ENCODE measurements around the gene ANXA1. TPM values are rescaled to one million over a fixed set of nuclear protein-coding genes. Genes with fewer than 3 reads are reported as not detected.

The ANXA1 gene
- total and polyA plus RNA-seq, 4 donors: 4.8 to 28.6 (median 14.5) TPM

DNA sequence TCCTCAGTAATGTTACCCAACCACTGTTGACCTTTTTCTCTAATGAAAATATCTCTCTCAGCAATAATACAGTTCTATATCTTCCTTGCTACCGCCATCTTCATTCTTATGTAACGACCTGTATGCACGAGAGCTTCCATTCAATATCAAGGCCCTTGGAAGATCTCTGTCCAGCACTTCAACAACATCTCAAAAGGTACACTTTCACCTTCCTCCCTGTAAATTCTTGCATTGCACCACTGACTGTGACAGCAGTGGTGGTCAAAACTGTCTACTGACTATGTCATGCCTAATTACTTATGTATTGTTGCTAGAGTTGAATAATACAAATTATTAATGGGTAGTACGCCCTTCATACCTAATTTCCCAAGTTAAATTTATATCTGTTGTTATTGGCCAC lies 53.3 kb downstream of the ANXA1 start (continued):
- TF ChIP-seq, protein P1, sequence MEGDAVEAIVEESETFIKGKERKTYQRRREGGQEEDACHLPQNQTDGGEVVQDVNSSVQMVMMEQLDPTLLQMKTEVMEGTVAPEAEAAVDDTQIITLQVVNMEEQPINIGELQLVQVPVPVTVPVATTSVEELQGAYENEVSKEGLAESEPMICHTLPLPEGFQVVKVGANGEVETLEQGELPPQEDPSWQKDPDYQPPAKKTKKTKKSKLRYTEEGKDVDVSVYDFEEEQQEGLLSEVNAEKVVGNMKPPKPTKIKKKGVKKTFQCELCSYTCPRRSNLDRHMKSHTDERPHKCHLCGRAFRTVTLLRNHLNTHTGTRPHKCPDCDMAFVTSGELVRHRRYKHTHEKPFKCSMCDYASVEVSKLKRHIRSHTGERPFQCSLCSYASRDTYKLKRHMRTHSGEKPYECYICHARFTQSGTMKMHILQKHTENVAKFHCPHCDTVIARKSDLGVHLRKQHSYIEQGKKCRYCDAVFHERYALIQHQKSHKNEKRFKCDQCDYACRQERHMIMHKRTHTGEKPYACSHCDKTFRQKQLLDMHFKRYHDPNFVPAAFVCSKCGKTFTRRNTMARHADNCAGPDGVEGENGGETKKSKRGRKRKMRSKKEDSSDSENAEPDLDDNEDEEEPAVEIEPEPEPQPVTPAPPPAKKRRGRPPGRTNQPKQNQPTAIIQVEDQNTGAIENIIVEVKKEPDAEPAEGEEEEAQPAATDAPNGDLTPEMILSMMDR (IDR thresholded peaks at IDR 0.05; ENCODE audit: low read depth, low read length, missing input control): no peak

DNA sequence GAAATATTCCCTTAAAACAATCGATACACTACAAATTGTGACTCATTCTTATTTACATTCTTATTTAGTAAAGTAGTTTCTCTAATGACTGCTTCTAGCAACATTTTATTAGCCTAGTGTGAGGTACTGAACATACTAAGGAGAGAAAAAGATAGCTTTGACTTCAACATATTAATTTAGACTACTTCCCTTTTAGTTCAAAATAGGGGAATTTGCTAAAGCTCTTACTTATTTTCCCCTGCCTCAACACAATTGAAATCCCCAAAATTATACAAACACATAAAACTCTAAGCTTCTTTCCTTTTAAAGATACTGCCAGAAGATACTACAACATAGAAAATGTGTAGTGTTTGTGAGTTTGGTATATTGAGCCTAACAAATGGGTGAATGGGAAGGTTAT lies 55.2 kb downstream of the ANXA1 start:
- DNase-seq (ENCODE audit: low spot score): no peak
- Histone ChIP-seq H3K9ac (ENCODE audit: low read depth in 1 of 2, low read length in 2 of 2) (no peak overlapping the region), H3K27me3 (ENCODE audit: control insufficient read depth in 4 of 4, insufficient read depth in 4 of 4, low read length in 3 of 4) (no peaks in the 10 kb centered on the region), H3K36me3 (ENCODE audit: control insufficient read depth in 4 of 4, insufficient read depth in 3 of 4, low read depth in 1 of 4, low read length in 3 of 4) (no peaks in the 10 kb centered on the region), H3K4me3 (ENCODE audit: low read depth in 1 of 3, low read length in 3 of 3) (no peak overlapping the region), H3K27ac (ENCODE audit: low read depth in 1 of 2, low read length in 2 of 2) (no peak overlapping the region), H3K4me1 (ENCODE audit: control insufficient read depth in 4 of 4, insufficient read depth in 4 of 4, low read length in 3 of 4) (no peaks in the 10 kb centered on the region), H3K9me3 (ENCODE audit: control insufficient read depth in 4 of 4, low read length in 3 of 4) (no peaks in the 10 kb centered on the region)
- WGBS: 76% methylated on average over 1 of the region's 1 CpG
- TF ChIP-seq FOXA2 (IDR thresholded peaks at IDR 0.05) (no peak), HNF4G (IDR thresholded peaks at IDR 0.05) (no peak), TAF1 (conservative IDR thresholded peaks at IDR 0.05) (no peak), YY1 (IDR thresholded peaks at IDR 0.05) (no peak), EGR1 (IDR thresholded peaks at IDR 0.05; ENCODE audit: low read depth in 2 of 2) (no peak), RAD21 (IDR thresholded peaks at IDR 0.05) (no peak), RXRA (IDR thresholded peaks at IDR 0.05) (no peak), HNF4A (conservative IDR thresholded peaks at IDR 0.05) (no peak)
- TF ChIP-seq, protein P2, sequence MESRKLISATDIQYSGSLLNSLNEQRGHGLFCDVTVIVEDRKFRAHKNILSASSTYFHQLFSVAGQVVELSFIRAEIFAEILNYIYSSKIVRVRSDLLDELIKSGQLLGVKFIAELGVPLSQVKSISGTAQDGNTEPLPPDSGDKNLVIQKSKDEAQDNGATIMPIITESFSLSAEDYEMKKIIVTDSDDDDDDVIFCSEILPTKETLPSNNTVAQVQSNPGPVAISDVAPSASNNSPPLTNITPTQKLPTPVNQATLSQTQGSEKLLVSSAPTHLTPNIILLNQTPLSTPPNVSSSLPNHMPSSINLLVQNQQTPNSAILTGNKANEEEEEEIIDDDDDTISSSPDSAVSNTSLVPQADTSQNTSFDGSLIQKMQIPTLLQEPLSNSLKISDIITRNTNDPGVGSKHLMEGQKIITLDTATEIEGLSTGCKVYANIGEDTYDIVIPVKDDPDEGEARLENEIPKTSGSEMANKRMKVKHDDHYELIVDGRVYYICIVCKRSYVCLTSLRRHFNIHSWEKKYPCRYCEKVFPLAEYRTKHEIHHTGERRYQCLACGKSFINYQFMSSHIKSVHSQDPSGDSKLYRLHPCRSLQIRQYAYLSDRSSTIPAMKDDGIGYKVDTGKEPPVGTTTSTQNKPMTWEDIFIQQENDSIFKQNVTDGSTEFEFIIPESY (IDR thresholded peaks at IDR 0.05): no peak
- TF ChIP-seq, protein P3, sequence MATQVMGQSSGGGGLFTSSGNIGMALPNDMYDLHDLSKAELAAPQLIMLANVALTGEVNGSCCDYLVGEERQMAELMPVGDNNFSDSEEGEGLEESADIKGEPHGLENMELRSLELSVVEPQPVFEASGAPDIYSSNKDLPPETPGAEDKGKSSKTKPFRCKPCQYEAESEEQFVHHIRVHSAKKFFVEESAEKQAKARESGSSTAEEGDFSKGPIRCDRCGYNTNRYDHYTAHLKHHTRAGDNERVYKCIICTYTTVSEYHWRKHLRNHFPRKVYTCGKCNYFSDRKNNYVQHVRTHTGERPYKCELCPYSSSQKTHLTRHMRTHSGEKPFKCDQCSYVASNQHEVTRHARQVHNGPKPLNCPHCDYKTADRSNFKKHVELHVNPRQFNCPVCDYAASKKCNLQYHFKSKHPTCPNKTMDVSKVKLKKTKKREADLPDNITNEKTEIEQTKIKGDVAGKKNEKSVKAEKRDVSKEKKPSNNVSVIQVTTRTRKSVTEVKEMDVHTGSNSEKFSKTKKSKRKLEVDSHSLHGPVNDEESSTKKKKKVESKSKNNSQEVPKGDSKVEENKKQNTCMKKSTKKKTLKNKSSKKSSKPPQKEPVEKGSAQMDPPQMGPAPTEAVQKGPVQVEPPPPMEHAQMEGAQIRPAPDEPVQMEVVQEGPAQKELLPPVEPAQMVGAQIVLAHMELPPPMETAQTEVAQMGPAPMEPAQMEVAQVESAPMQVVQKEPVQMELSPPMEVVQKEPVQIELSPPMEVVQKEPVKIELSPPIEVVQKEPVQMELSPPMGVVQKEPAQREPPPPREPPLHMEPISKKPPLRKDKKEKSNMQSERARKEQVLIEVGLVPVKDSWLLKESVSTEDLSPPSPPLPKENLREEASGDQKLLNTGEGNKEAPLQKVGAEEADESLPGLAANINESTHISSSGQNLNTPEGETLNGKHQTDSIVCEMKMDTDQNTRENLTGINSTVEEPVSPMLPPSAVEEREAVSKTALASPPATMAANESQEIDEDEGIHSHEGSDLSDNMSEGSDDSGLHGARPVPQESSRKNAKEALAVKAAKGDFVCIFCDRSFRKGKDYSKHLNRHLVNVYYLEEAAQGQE (IDR thresholded peaks at IDR 0.05): no peak
- TF ChIP-seq, protein P4, sequence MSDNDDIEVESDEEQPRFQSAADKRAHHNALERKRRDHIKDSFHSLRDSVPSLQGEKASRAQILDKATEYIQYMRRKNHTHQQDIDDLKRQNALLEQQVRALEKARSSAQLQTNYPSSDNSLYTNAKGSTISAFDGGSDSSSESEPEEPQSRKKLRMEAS (IDR thresholded peaks at IDR 0.05): no peak
- TF ChIP-seq, protein P5, sequence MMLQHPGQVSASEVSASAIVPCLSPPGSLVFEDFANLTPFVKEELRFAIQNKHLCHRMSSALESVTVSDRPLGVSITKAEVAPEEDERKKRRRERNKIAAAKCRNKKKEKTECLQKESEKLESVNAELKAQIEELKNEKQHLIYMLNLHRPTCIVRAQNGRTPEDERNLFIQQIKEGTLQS (IDR thresholded peaks at IDR 0.05): no peak
- TF ChIP-seq, protein P1 (IDR thresholded peaks at IDR 0.05; ENCODE audit: low read depth, low read length, missing input control): no peak

All from liver (tissue), 9 donors.